Memory B cell (primary cell): ENCODE results near the gene FNDC11.

ENCODE experiments used
- ATAC-seq: fragments of 150-1000 bp; cut with Tn5 transposase; 2 replicates; pipeline ENCODE4 v1.10.0; 2021; ENCODE audit warnings: low read depth, mild to moderate bottlenecking, moderate library complexity
- DNase-seq, 2 donors: peaks; one replicate each; pipeline ENCODE4 v3.0.0; 2022; ENCODE audit warnings: low spot score in 2 of 2
- H3K27ac Mint-ChIP-seq: one replicate; pipeline ENCODE4 v1.8.0; 2022; ENCODE audit warnings: mild to moderate bottlenecking, moderate library complexity, mixed read lengths
- H3K27me3 Mint-ChIP-seq: one replicate; pipeline ENCODE4 v1.8.0; 2022; ENCODE audit warnings: mixed read lengths
- H3K36me3 Mint-ChIP-seq: one replicate; pipeline ENCODE4 v1.8.0; 2022; ENCODE audit warnings: mild to moderate bottlenecking, mixed read lengths
- H3K4me1 Mint-ChIP-seq: one replicate; pipeline ENCODE4 v1.8.0; 2022; ENCODE audit warnings: mixed read lengths
- H3K4me3 Mint-ChIP-seq: one replicate; pipeline ENCODE4 v1.8.0; 2022; ENCODE audit warnings: mild to moderate bottlenecking, moderate library complexity, mixed read lengths
- H3K9me3 Mint-ChIP-seq: one replicate; pipeline ENCODE4 v1.8.0; 2022; ENCODE audit warnings: mixed read lengths

The FNDC11 gene

DNA sequence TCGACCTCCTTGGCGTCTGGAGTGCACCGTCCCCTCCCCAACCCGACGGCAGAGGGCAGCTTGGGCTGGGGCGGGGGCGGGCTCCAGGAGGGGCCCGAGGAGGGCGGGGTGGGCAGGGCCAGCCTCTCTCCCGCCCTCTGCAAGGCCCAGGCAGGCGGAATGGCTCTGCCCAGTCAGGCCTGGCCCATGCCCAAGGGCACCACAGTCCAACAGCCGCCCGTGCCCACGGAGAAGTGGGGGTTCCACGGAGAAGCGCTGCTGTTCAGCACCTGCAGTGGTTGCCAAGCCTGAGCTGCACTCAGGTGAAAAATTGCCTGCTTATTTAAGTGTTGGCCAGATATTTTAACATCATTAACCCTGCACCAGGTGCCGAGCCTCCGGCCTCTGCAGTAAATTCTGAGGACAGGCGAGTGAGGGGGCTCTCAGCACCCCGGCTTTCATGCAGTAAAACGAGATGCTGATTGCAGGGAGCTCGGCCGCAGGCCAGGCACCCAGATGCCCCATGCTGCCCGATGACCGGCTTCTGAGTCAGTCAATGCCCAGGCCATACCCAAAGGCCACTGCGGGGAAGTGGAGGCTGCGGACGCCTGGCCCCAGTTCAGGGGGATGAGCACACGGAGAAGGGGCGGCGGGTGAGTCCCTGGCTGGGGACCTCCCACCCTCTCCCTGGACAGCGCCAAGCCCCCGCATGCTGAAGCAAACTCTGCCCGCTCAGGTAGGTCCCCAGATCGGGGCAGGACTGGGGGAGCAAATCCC is 6.1 kb upstream of the FNDC11 start, which contains the start of gene SRMS:
TSS of gene SRMS (minus strand) at position 25 of the 756 bp plus-strand sequence. CDS start 286 bp downstream, outside the sequence.
- DNase-seq: no peak
- ATAC-seq: no peak
- Mint-ChIP-seq H3K36me3 (no peaks in the 10 kb centered on the region), H3K9me3 (no peaks in the 10 kb centered on the region), H3K27ac (no peak within 1 kb of the TSS), H3K4me1 (peaks cover 44% of the 10 kb centered on the region), H3K27me3 (peaks cover 15% of the 10 kb centered on the region), H3K4me3 (no peak within 1 kb of the TSS)

DNA sequence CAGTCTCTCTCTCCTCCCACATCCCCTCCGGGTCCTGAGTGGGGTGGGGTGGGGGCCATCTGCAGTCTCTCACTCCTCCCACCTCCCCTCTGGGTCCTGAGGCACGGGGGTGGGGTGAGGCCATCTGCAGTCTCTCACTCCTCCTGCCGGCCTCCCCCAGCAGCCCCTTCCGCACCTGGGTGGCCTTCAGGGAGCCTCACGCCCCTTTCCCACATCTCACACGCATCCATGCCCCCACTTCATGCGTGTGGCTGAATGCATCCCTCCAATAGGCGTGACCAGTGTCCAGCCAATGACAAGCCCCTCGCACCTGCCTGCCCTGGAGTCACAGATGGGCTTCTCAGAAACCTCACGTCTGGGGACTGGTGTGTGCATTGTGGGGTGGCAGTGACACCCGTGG is 5.4 kb upstream of the FNDC11 start:
- Mint-ChIP-seq H3K9me3 (no peaks in the 10 kb centered on the region), H3K4me1 (peaks cover 44% of the 10 kb centered on the region), H3K27ac (no peak overlapping the region), H3K36me3 (no peaks in the 10 kb centered on the region), H3K27me3 (peaks cover 15% of the 10 kb centered on the region), H3K4me3 (no peak overlapping the region)
- DNase-seq (no peak), ATAC-seq (no peak)

GRCh38 chr20:63549019-63549418 is 4.9 kb upstream of the FNDC11 start:
- ATAC-seq: no peak
- H3K27me3 Mint-ChIP-seq: peaks cover 12% of the 10 kb centered on the region
- no peaks in the 10 kb centered on the region for H3K36me3 Mint-ChIP-seq
- no peak overlapping the region for H3K27ac Mint-ChIP-seq
- no peak overlapping the region for H3K4me3 Mint-ChIP-seq
- peaks cover 40% of the 10 kb centered on the region for H3K4me1 Mint-ChIP-seq
- DNase-seq: no peak
- H3K9me3 Mint-ChIP-seq: no peaks in the 10 kb centered on the region

GRCh38 chr20:63549679-63550282 is 4.2 kb upstream of the FNDC11 start:
- no peak overlapping the region for H3K4me3 Mint-ChIP-seq

DNA sequence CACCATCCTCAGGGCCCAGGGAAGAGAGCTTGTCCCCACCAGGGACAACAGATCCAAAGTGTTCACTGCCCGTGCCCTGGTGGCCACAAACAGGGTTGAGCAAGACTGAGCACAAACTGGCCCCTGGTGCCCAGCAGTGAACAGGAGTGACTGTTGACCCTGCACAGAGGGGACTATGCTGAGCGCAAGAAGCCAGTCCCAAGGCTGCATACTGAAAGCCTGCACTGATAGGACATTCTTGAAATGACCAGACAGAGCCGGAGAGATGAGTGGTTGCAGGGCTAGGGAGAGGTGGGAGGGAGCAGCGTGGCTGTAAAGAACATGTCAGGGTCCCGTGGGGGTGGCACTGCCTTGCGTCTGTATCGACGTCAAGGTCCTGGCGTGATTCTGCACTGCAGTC is 2.9 kb upstream of the FNDC11 start:
- Mint-ChIP-seq H3K27ac (no peak overlapping the region), H3K36me3 (no peaks in the 10 kb centered on the region), H3K27me3 (peaks cover 12% of the 10 kb centered on the region), H3K9me3 (no peaks in the 10 kb centered on the region), H3K4me3 (no peak overlapping the region), H3K4me1 (peaks cover 28% of the 10 kb centered on the region)
- ATAC-seq (no peak), DNase-seq (no peak)

More at GRCh38 chr20:63549679-63550282, 4.2 kb upstream of the FNDC11 start:
- no peaks in the 10 kb centered on the region for H3K9me3 Mint-ChIP-seq
- H3K4me1 Mint-ChIP-seq: peaks cover 37% of the 10 kb centered on the region
- H3K36me3 Mint-ChIP-seq: no peaks in the 10 kb centered on the region
- no peak for ATAC-seq
- DNase-seq: no peak
- H3K27ac Mint-ChIP-seq: no peak overlapping the region
- peaks cover 12% of the 10 kb centered on the region for H3K27me3 Mint-ChIP-seq

GRCh38 chr20:63552481-63553249 is 1.3 kb upstream of the FNDC11 start:
- H3K27ac Mint-ChIP-seq: peak overlapping the region; percentile 92

DNA sequence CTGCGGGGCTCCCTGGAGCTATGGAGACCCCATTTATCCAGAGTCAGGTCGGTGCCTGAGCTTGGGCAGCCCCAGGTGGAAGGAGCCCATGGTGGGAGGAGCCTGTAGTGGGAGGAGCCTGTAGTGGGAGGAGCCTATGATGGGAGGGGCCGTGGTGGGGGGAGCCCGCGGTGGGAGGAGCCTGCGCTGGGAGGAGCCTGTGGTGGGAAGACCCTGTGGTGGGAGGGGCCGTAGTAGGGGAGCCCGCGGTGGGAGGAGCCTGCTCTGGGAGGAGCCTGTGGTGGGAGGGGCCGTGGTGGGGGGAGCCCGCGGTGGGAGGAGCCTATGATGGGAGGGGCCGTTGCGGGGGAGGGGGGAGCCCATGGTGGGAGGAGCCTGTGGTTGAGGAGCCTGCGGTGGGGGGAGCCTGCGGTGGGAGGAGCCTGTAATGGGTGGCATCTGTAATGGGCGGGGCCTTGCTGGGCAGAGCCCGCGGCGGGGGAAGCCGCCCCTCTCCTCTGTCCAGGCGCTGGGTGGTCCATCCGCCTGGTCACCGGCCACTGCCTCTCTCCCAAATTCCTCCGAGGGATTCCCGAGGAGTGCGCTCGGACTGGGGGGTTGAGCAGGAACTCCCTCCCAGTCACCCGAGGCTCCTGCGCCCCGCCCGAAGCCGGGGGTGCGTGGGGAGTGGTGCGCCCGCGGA is 567 bp upstream of the FNDC11 start:
- peak; percentile 92 to 97 for DNase-seq
- ATAC-seq: peak; percentile 48
- Mint-ChIP-seq H3K36me3 (no peaks in the 10 kb centered on the region), H3K27ac (peak overlapping the region; percentile 92), H3K9me3 (no peaks in the 10 kb centered on the region), H3K27me3 (peaks cover 10% of the 10 kb centered on the region), H3K4me3 (peak overlapping the region; percentile 84), H3K4me1 (peaks cover 28% of the 10 kb centered on the region)

More at GRCh38 chr20:63552481-63553249, 1.3 kb upstream of the FNDC11 start:
- DNase-seq: peak in 1 of 2 donors; percentile 70
- peaks cover 10% of the 10 kb centered on the region for H3K27me3 Mint-ChIP-seq
- H3K4me3 Mint-ChIP-seq: peak overlapping the region; percentile 84
- H3K4me1 Mint-ChIP-seq: peaks cover 28% of the 10 kb centered on the region
- no peaks in the 10 kb centered on the region for H3K36me3 Mint-ChIP-seq
- H3K9me3 Mint-ChIP-seq: no peaks in the 10 kb centered on the region
- ATAC-seq: peak; percentile 56

GRCh38 chr20:63554361-63555278 is 661 bp downstream of the FNDC11 start:
- H3K27ac Mint-ChIP-seq: peak overlapping the region; percentile 92
- peaks cover 2% of the 10 kb centered on the region for H3K9me3 Mint-ChIP-seq
- DNase-seq: peak; percentile 63 to 77
- peaks cover 4% of the 10 kb centered on the region for H3K27me3 Mint-ChIP-seq
- H3K36me3 Mint-ChIP-seq: peaks cover 2% of the 10 kb centered on the region
- H3K4me3 Mint-ChIP-seq: peak overlapping the region; percentile 84
- ATAC-seq: peak; percentile 37
- peaks cover 24% of the 10 kb centered on the region for H3K4me1 Mint-ChIP-seq

GRCh38 chr20:63555661-63556381 is 1.9 kb downstream of the FNDC11 start:
- no peak overlapping the region for H3K4me3 Mint-ChIP-seq
- no peak overlapping the region for H3K27ac Mint-ChIP-seq
- ATAC-seq (no peak), DNase-seq (no peak)
- H3K27me3 Mint-ChIP-seq: no peaks in the 10 kb centered on the region
- peaks cover 19% of the 10 kb centered on the region for H3K4me1 Mint-ChIP-seq
- peaks cover 2% of the 10 kb centered on the region for H3K9me3 Mint-ChIP-seq
- peaks cover 6% of the 10 kb centered on the region for H3K36me3 Mint-ChIP-seq

GRCh38 chr20:63556873-63557478 is 3.0 kb downstream of the FNDC11 start:
- peaks cover 6% of the 10 kb centered on the region for H3K36me3 Mint-ChIP-seq
- no peak overlapping the region for H3K4me3 Mint-ChIP-seq
- H3K4me1 Mint-ChIP-seq: peaks cover 16% of the 10 kb centered on the region
- DNase-seq: no peak
- H3K27me3 Mint-ChIP-seq: no peaks in the 10 kb centered on the region
- H3K9me3 Mint-ChIP-seq: peaks cover 2% of the 10 kb centered on the region
- no peak for ATAC-seq
- peak overlapping the region; percentile 52 for H3K27ac Mint-ChIP-seq

DNA sequence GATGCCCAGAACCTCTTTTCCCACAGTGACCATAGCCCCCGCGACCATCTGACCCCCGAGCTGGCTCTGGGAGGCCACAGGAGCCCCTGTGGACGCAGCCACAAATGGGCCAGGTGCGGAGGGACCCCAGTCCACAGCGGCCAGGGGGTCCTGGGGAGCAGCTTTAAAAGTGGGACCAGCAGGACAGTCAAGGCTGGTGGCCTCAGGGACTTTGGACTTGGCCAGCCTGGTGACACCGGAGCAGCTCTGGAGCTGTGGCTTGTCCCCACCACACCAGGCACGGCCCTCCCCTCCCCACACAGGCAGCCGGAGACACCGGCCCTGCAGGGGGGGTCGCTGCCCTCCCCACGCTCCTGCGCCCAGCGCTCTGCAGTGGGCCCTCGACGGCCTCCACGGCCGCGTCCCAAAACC is 3.5 kb downstream of the FNDC11 start:
- H3K4me3 Mint-ChIP-seq: no peak overlapping the region
- no peak overlapping the region for H3K27ac Mint-ChIP-seq

DNA sequence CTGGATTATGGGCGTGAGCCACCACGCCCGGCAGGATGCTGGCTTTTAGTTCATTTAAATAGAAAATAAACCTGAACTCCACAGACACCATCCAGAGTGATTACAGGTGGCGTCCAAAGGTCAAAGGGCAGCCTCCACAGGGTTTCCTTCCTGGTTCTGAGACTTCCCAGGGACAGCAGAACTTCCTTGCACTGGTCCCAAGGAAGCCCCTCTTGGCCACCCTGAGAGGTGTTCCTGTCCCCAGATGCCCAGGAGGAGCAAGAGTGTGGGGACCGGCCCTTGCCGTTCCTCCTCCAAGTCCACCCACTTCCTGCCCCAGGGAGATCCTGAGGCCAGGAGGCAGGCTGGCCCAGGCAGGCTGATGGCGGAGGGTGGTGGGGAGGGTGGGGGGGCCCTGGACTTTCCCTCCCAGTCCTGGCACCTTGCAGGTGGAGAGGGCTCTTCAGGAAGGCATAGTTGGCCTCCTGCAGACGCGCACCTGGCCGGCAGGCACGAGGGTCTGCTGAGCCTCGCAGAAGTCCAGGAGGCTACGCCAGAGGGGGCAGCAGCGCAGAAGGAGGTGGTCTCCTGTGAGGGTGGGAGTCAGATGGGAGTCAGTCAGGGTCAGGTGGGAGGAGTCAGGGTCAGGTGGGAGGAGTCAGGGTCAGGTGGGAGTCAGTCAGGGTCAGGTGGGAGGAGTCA is 5.0 kb downstream of the FNDC11 start:
- Mint-ChIP-seq H3K27ac (no peak overlapping the region), H3K36me3 (peaks cover 6% of the 10 kb centered on the region), H3K4me3 (no peak overlapping the region)

More for the DNA sequence above, 3.5 kb downstream of the FNDC11 start:
- Mint-ChIP-seq H3K36me3 (peaks cover 6% of the 10 kb centered on the region), H3K27me3 (no peaks in the 10 kb centered on the region), H3K9me3 (peaks cover 2% of the 10 kb centered on the region), H3K4me1 (peaks cover 15% of the 10 kb centered on the region)
- ATAC-seq (no peak), DNase-seq (no peak)

More for the DNA sequence above, 5.0 kb downstream of the FNDC11 start:
- DNase-seq (no peak), ATAC-seq (no peak)
- Mint-ChIP-seq H3K27me3 (no peaks in the 10 kb centered on the region), H3K4me1 (peaks cover 8% of the 10 kb centered on the region), H3K9me3 (peaks cover 2% of the 10 kb centered on the region)
